Natural killer cell treated with Interleukin-12 subunit alpha and Interleukin-12 subunit beta and Interleukin-15 and Interleukin-18, amount 100 ng/mL, for 72 hours (primary cell): ENCODE results near the gene ARHGAP26. TPM values are rescaled to one million over a fixed set of nuclear protein-coding genes. Genes with fewer than 3 reads are reported as not detected.

Experiments used
- ATAC-seq, 2 donors: fragments of 150-1000 bp; cut with Tn5 transposase in 1 of 2; sonication (Bioruptor Pico), chemical (Tn5 transposase) in 1 of 2; 2 replicates each; pipeline ENCODE4 v1.10.0; 2021
- DNase-seq: peaks from one replicate; pipeline ENCODE4 v3.0.0; 2022; ENCODE audit warnings: low spot score
- H3K27ac Mint-ChIP-seq, 2 donors: 1 replicate in 1 of 2; 2 replicates in 1 of 2; pipeline ENCODE4 v1.8.0; 2022; ENCODE audit warnings: mixed read lengths in 2 of 2, mild to moderate bottlenecking in 1 of 2, moderate library complexity in 1 of 2
- H3K27me3 Mint-ChIP-seq, 2 donors: 1 replicate in 1 of 2; 2 replicates in 1 of 2; pipeline ENCODE4 v1.8.0; 2022; ENCODE audit warnings: mixed read lengths in 2 of 2
- H3K36me3 Mint-ChIP-seq: one replicate; pipeline ENCODE4 v1.8.0; 2022; ENCODE audit warnings: mixed read lengths
- H3K4me1 Mint-ChIP-seq, 2 donors: 1 replicate in 1 of 2; 2 replicates in 1 of 2; pipeline ENCODE4 v1.8.0; 2022; ENCODE audit warnings: low read depth in 2 of 2, mixed read lengths in 2 of 2, mild to moderate bottlenecking in 1 of 2
- H3K4me3 Mint-ChIP-seq: one replicate; pipeline ENCODE4 v1.8.0; 2022; ENCODE audit warnings: mixed read lengths
- H3K9me3 Mint-ChIP-seq: 2 replicates; pipeline ENCODE4 v1.8.0; 2022; ENCODE audit warnings: mixed read lengths
- total RNA-seq, 2 donors: library from RNA; stranded (reverse); gene quantifications; one replicate each; pipeline ENCODE4 v1.2.3, GENCODE V29; 2022

ARHGAP26 gene
- total RNA-seq, 2 donors from 2014 or later: 109 to 110 TPM

DNA sequence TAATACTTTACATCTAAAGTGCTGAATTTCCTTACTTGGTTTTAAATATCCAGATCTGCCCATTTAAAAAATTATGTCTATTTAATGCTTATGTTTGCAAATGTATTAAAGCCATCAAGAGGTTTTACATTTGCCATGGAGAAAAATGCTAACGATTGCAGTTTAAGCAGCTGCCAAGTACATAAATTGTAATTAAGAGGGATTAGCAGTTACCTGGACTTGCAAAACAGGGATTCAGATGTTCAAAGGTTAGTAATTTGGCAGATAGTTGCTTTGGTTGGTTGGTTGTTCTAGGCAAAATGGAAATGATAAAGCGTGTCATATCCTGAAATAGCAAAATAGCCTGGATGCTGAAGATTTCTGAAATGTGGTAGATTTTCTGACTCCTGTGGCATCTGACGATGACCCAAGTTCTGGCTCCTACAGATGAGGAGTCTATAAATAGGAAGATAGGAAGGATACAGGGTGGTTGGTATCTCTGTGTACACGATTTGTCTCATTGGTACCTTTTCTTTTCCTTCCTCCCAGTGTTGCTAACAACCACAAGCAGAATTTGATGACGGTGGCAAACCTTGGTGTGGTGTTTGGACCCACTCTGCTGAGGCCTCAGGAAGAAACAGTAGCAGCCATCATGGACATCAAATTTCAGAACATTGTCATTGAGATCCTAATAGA, 350.4 kb downstream of the ARHGAP26 start:
- DNase-seq (no peak), ATAC-seq (peak in 1 of 2 donors; percentile 36)
- Mint-ChIP-seq H3K9me3 (peaks cover 3% of the 10 kb centered on the region), H3K36me3 (peaks cover 22% of the 10 kb centered on the region), H3K27me3 (no peaks in the 10 kb centered on the region), H3K27ac (peak overlapping the region; percentile 38 to 52), H3K4me1 (peaks cover 50 to 56% of the 10 kb centered on the region in 2 donors), H3K4me3 (peak overlapping the region; percentile 28)

DNA sequence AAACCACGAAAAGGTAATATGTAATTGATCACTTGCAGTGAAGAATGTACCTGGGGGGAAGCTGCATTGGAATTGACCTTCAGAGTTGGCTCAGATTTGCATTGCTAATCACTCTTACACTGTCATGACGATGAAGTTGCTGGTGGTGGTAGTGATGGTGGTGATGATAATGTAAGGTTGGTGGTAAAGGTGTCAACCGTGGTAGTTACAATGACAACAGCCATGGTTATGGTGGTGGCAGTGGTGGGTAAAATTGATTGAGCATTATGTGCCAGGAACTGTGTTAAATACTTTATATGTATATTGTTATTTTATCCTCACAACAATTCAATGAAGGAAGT, 350.9 kb downstream of the ARHGAP26 start:
- Mint-ChIP-seq H3K9me3 (peaks cover 3% of the 10 kb centered on the region), H3K27me3 (no peaks in the 10 kb centered on the region), H3K36me3 (peaks cover 22% of the 10 kb centered on the region), H3K4me3 (peak overlapping the region; percentile 28), H3K27ac (peak overlapping the region; percentile 38 to 52), H3K4me1 (peaks cover 53 to 57% of the 10 kb centered on the region in 2 donors)
- peak; percentile 65 for DNase-seq
- ATAC-seq: peak; percentile 85 to 88

DNA sequence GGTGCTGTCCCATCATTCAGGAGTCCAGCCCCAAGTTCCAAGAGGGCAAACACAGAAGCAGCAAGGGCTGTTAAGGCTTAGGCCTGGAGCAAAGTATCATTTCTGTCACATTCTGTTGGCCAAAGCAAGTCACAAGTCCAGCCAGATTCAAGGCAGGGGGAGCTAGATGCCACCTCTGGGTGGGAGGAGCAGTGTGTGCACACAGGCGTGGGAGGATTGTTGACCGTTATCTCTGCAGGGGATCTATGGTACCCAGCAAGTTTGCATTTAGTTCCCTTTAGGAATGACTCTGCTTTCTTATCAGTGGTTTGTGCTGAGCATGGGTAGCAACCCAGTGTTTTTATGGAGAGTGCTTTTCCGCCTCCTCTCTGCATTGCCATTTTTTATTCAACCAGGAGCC, 354.4 kb downstream of the ARHGAP26 start:
- no peak for DNase-seq
- H3K9me3 Mint-ChIP-seq: peaks cover 3% of the 10 kb centered on the region
- ATAC-seq: no peak
- H3K36me3 Mint-ChIP-seq: peaks cover 22% of the 10 kb centered on the region
- H3K27ac Mint-ChIP-seq: no peak overlapping the region
- no peak overlapping the region for H3K4me3 Mint-ChIP-seq
- H3K4me1 Mint-ChIP-seq: peaks cover 53 to 58% of the 10 kb centered on the region in 2 donors
- H3K27me3 Mint-ChIP-seq: no peaks in the 10 kb centered on the region

DNA sequence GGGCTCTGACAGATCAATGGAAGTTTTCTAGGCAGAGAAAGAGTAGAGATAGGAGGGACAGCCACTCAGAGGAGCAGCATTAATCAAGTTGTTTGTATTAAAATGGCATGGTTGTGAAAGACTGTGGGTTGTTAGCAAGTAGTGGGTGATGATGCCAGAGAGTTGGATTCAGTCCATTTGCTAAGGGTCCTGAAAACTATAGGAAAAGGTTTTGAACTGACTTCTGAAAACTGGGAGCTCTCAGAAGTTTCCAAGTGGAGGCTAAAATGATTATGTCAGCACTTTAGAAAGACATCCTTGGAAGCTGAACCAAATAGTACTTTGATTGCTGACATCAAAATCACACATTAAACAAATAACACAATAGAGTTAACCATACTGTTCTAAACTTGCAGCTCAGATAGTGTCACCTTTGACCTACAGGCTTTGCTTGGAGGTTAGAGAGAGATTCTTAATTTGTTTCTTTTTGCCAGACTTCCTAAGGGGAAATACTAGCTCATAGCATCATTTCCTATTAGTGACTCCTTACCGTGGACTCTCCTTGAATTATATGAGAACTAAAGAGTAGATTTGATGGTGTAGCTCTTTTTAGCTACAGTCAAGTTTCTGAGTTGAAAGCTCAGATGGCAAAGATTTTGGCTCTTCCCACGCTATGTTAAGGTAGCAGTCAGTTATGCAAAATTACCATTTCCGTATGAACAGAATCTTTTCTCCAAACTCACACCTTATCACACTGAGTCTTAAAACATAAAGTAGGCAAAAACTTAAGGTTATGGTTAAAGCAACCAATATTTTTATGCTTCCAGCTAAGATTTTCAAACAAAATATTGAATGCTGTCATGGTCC, 356.2 kb downstream of the ARHGAP26 start:
- H3K27me3 Mint-ChIP-seq: no peaks in the 10 kb centered on the region
- DNase-seq (no peak), ATAC-seq (no peak)
- peaks cover 3% of the 10 kb centered on the region for H3K9me3 Mint-ChIP-seq
- peaks cover 12% of the 10 kb centered on the region for H3K36me3 Mint-ChIP-seq
- peak overlapping the region in 1 of 2 donors; percentile 38 for H3K27ac Mint-ChIP-seq
- H3K4me3 Mint-ChIP-seq: no peak overlapping the region
- H3K4me1 Mint-ChIP-seq: peaks cover 37 to 55% of the 10 kb centered on the region in 2 donors

DNA sequence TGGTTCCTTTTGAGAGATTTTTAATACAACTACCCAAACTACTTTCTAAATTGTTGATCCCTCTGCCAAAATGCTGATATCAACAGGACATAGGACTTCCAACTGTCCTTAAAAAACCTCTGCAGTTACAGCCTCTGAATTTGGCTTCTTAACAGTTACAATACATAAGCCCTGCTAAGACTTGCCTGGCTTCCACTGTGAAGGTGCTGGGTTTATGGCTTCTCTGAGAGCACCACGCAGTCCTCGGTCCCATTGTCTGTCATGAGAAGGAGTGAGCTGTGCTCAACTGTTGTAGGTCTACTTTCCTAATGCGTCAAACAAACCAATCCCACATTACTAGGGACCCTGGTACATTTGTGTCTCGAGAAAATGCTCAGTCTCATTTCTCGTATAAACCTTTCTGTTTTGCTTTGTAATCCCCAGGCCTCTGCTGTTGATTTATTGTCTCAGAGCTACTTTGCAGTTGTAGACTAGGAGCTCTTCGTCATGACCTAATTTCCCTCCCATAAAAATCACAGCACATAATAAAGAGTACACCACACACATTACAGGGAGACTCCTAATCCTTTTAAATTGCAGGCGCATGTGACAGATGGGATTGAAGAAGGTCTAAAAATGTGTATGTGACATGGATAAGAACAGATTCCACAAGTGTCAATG, 358.4 kb downstream of the ARHGAP26 start:
- Mint-ChIP-seq H3K27ac (peak overlapping the region in 1 of 2 donors; percentile 3), H3K36me3 (no peaks in the 10 kb centered on the region), H3K9me3 (no peaks in the 10 kb centered on the region), H3K4me1 (peaks cover 25 to 49% of the 10 kb centered on the region in 2 donors), H3K4me3 (no peak overlapping the region), H3K27me3 (no peaks in the 10 kb centered on the region)
- DNase-seq (no peak), ATAC-seq (no peak)

DNA sequence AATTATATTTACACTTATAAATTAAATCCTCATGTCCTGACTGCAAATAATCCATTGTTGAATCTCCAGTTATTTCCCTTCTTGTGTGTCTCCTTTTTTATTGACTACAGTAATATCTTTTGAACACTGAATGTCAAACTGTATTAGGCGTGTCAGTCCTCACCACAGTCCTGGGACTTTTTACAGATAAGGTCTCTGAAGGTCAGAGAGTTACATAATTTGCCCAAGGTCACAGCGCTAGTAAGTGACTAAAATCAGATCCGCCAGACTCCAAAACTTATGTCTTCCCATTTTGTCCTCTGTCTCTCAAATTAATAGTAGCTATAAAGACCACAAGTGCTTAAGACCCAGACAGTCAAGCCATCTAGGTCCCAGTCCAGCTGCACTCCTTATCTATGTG, 359.0 kb downstream of the ARHGAP26 start:
- H3K4me1 Mint-ChIP-seq: peaks cover 26 to 47% of the 10 kb centered on the region in 2 donors
- peak overlapping the region in 1 of 2 donors; percentile 3 for H3K27ac Mint-ChIP-seq
- H3K36me3 Mint-ChIP-seq: no peaks in the 10 kb centered on the region
- H3K4me3 Mint-ChIP-seq: no peak overlapping the region
- no peak for ATAC-seq
- no peaks in the 10 kb centered on the region for H3K9me3 Mint-ChIP-seq
- H3K27me3 Mint-ChIP-seq: no peaks in the 10 kb centered on the region
- no peak for DNase-seq

DNA sequence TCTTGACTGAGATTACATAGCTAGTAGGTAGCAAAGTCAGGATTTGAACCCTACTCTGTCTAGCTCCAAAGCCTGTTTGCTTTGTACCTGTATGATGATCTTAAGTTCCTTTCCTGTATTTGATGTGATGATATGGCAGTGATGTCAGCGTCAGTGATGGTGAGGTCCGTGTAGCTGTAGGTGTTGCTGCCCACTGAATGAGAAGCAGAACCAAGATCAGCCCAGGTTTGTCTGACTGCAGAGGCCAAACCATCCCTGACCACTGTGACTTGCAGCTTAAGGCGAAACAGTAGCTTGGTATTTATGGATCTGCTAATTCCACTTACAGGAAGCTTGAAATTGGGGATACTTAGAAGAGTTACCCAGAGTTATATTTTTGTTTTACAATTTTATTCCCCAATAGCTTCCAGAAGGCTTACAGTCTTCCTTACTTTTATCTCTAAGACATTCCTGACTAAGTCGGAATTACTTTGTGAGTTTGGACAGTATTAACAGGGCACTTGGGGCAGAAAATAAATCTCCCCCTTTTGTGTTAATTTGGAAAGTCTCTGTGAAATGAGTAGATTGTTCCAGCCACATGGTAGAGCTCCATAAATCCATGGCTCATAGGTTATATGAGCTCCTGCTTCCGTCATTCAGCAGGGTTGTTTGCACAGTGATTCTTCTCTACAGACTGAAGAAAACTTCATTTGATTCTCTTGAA, 359.9 kb downstream of the ARHGAP26 start:
- ATAC-seq (no peak), DNase-seq (no peak)

DNA sequence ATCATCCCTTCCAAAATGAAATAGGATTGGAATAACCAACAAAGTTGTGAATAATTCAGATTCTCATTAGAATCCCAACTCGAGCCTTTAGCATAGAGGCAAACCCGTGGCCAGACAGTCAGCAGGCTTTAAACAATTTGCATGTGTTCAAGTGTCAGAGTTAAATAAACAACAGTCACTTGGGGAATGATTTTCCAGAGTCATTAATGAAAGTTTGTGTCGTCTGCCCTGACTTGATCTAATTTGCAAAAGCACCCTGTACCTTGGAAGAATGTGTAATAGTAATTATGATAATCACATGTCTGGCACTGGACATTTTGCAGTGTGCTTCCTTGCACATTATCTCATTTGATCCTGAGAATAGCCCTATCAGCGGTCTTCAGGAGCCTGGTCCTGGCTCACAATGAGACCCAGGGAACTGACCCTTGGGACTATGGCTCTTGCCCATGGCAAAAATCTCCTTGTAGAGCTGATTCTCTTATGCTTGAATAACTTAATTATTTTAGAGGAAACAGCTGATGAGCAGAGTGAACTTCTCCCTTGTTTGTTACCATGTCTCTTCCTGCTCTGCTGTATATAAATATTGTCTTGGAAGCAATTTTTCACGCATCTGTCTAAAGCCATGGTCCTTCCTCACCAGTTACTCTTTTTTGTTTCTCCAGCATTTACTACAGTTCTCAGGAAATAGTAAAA, 360.6 kb downstream of the ARHGAP26 start:
- DNase-seq: no peak
- no peaks in the 10 kb centered on the region for H3K9me3 Mint-ChIP-seq
- H3K36me3 Mint-ChIP-seq: peaks cover 7% of the 10 kb centered on the region
- ATAC-seq: no peak
- H3K4me3 Mint-ChIP-seq: no peak overlapping the region
- peak overlapping the region in 1 of 2 donors; percentile 3 for H3K27ac Mint-ChIP-seq
- H3K4me1 Mint-ChIP-seq: peaks cover 29 to 50% of the 10 kb centered on the region in 2 donors
- H3K27me3 Mint-ChIP-seq: no peaks in the 10 kb centered on the region

More for the DNA sequence above, 359.9 kb downstream of the ARHGAP26 start:
- Mint-ChIP-seq H3K27ac (no peak overlapping the region), H3K9me3 (no peaks in the 10 kb centered on the region), H3K27me3 (no peaks in the 10 kb centered on the region), H3K4me1 (peaks cover 30 to 49% of the 10 kb centered on the region in 2 donors), H3K36me3 (peaks cover 7% of the 10 kb centered on the region), H3K4me3 (no peak overlapping the region)

DNA sequence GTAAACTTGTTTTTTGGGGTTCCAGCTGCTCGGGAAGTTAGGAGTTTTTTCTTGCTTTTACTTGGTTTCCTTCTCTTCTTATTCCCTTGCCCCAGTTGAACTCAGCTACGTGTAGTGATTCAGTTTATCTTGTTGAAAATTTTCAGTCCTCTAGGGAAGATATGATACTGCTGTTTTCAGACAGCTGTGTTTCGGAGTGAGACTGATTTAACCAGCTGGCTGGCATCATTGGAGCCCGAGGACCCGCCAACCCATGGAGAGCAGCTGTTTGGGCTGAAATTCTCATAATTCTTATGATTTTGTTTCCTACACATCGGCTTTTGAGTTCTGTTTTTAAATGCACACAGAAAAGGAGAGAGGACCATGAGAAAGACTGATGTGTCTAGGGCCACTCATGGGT, 361.8 kb downstream of the ARHGAP26 start:
- Mint-ChIP-seq H3K4me3 (no peak overlapping the region), H3K9me3 (no peaks in the 10 kb centered on the region), H3K27me3 (no peaks in the 10 kb centered on the region), H3K27ac (peak overlapping the region in 1 of 2 donors; percentile 88), H3K4me1 (peaks cover 33 to 49% of the 10 kb centered on the region in 2 donors), H3K36me3 (peaks cover 12% of the 10 kb centered on the region)
- no peak for DNase-seq
- ATAC-seq: no peak

DNA sequence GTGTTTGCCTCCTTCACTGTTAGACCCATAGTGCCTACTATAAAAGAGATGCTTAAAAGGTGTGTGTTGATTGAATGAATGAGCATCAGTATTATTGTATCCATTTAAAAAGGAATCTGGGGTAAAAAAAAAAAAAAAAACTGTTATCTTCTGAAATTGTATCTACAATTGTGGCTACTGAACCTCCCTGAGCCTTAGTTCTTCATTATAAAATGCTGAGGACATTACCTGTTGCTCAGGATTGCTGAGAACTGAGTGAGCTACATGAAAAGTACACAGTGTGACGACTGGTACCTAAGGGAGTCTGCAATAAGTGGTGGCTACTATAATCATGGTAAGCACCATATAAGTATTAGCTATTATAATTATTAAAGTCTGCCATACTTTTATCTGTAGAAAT, 362.6 kb downstream of the ARHGAP26 start:
- ATAC-seq (no peak), DNase-seq (no peak)
- Mint-ChIP-seq H3K9me3 (no peaks in the 10 kb centered on the region), H3K27me3 (no peaks in the 10 kb centered on the region), H3K36me3 (peaks cover 12% of the 10 kb centered on the region), H3K4me1 (peaks cover 26 to 51% of the 10 kb centered on the region in 2 donors), H3K27ac (no peak overlapping the region), H3K4me3 (no peak overlapping the region)

DNA sequence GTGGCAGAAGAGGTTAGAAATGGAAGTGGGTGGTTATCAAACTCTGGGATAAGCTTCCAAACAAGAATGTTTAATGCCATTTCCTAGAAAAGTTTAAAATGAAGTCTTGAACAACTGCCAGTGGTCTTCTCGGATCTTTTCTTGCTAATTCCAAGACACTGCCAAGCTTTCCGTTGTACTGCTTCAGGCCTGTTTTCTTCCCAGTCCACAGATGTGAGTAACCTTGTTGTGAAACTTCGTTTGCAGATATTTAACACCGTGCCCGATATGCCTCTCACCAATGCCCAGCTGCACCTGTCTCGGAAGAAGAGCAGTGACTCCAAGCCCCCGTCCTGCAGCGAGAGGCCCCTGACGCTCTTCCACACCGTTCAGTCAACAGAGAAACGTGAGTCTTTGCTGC, 363.5 kb downstream of the ARHGAP26 start:
- ATAC-seq (no peak), DNase-seq (no peak)
- Mint-ChIP-seq H3K36me3 (peaks cover 17% of the 10 kb centered on the region), H3K4me3 (no peak overlapping the region), H3K27me3 (no peaks in the 10 kb centered on the region), H3K27ac (peak overlapping the region in 1 of 2 donors; percentile 70), H3K9me3 (no peaks in the 10 kb centered on the region), H3K4me1 (peaks cover 26 to 47% of the 10 kb centered on the region in 2 donors)

DNA sequence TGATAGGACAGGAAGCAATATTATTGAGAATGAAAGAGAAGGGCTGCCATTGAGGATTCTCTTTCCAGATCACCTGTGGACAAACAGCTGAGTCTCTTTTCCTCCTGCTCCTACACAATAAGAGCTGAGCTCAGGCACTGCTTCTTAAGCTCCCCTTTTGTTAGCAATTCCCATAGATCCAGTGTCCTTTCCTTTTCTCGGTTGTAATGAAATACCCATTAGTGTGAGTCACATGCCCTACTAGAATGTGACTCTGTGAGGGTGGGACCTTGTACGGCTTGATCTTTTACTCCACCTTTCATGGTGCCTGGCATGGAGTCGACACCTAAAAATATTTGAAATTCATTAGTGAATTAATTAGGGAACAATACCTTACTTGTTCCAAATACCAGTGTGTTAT, 364.1 kb downstream of the ARHGAP26 start:
- DNase-seq (no peak), ATAC-seq (no peak)
- Mint-ChIP-seq H3K4me3 (no peak overlapping the region), H3K36me3 (peaks cover 17% of the 10 kb centered on the region), H3K27ac (peak overlapping the region in 1 of 2 donors; percentile 70), H3K9me3 (no peaks in the 10 kb centered on the region), H3K4me1 (peaks cover 26 to 43% of the 10 kb centered on the region in 2 donors), H3K27me3 (no peaks in the 10 kb centered on the region)

DNA sequence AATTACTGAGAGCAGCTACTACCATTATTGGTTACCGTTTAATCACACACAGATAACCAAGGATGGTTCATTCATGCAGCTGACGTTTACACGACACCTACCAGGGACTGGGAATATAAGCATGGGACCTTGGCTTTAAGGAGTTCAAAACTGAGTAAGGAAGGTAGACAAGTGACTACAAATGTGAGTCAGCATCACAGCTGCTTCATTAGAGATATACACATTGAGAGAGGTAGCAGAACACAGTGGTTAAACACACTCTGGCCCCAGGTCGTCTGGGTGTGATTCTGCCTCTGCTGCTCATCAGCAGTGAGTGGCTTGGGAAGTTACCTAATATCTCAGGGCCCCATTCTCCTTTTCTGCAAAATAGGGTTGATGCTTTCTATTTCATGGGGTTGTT, 364.7 kb downstream of the ARHGAP26 start:
- Mint-ChIP-seq H3K4me1 (peaks cover 26 to 37% of the 10 kb centered on the region in 2 donors), H3K27ac (peak overlapping the region in 1 of 2 donors; percentile 70), H3K27me3 (no peaks in the 10 kb centered on the region), H3K4me3 (no peak overlapping the region), H3K9me3 (no peaks in the 10 kb centered on the region), H3K36me3 (peaks cover 17% of the 10 kb centered on the region)
- no peak for DNase-seq
- peak in 1 of 2 donors; percentile 82 for ATAC-seq
